ENCODE results near the gene FARS2. TPM values are rescaled to one million over a fixed set of nuclear protein-coding genes. Genes with fewer than 3 reads are reported as not detected.

FARS2 gene
- total and polyA plus RNA-seq, 5 donors from 2014 or later = 26.9 to 39.7 (median 34.9) TPM

- Mint-ChIP-seq H3K27me3 (no peaks in the 10 kb centered on the region), H3K27ac (peak overlapping the region in 1 of 3 donors; percentile 84), H3K4me3 (no peak overlapping the region), H3K36me3 (peaks cover 12% of the 10 kb centered on the region), H3K4me1 (peaks cover 0 to 5% (median 0%) of the 10 kb centered on the region in 4 donors), H3K9me3 (peaks cover 0 to 3% (median 0%) of the 10 kb centered on the region in 7 donors)
- DNase-seq = no peak
- ATAC-seq (ENCODE audit: low read depth in 2 of 2) = no peak
- Histone ChIP-seq H3K4me3 (ENCODE audit: low read depth, low read length) (no peak overlapping the region), H3K9me3 (ENCODE audit: control insufficient read depth in 2 of 2, low read length in 2 of 2) (no peaks in the 10 kb centered on the region), H3K27me3 (ENCODE audit: control insufficient read depth, insufficient read depth, low read length) (no peaks in the 10 kb centered on the region), H3K27ac (ENCODE audit: insufficient read depth, low read length, poor library complexity, severe bottlenecking) (no peak overlapping the region), H3K4me1 (ENCODE audit: control insufficient read depth, insufficient read depth, low read length, poor library complexity, severe bottlenecking) (no peaks in the 10 kb centered on the region), H3K36me3 (ENCODE audit: control insufficient read depth, insufficient read depth, low read length) (no peaks in the 10 kb centered on the region)
These were observed 344.6 kb downstream of the FARS2 start for GRCh38 chr6:5605937-5606336.

DNA sequence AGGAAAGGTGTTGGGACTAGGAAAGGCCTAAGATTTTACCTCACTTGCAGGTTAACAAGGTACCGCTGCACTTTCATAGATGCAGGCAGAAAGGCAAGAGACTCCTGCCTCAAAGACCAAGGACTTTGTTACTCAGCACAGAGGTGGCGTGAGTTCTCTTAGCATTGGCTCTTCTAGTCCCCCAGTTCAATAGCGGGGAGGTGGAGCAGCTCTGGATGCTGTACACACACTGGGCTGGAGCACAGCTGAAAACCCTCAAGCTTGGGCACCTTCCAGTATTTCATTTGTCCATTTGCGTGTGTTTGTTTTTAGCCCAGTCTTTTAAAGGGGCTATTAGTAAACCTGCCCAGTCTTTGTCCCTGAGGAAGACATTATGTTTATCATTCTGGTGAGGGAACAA, 345.2 kb downstream of the FARS2 start:
- no peak overlapping the region for H3K4me3 ChIP-seq (ENCODE audit: low read depth, low read length)
- peak overlapping the region in 1 of 3 donors; percentile 84 for H3K27ac Mint-ChIP-seq
- peaks cover 11% of the 10 kb centered on the region for H3K36me3 Mint-ChIP-seq
- peaks cover 0 to 3% (median 0%) of the 10 kb centered on the region in 7 donors for H3K9me3 Mint-ChIP-seq
- no peak overlapping the region for H3K4me3 Mint-ChIP-seq
- H3K27ac ChIP-seq (ENCODE audit: insufficient read depth, low read length, poor library complexity, severe bottlenecking) = no peak overlapping the region
- H3K27me3 Mint-ChIP-seq = no peaks in the 10 kb centered on the region
- H3K36me3 ChIP-seq (ENCODE audit: control insufficient read depth, insufficient read depth, low read length) = no peaks in the 10 kb centered on the region
- no peaks in the 10 kb centered on the region for H3K27me3 ChIP-seq (ENCODE audit: control insufficient read depth, insufficient read depth, low read length)
- no peak for DNase-seq
- H3K4me1 Mint-ChIP-seq = peaks cover 0 to 5% (median 0%) of the 10 kb centered on the region in 4 donors
- H3K4me1 ChIP-seq (ENCODE audit: control insufficient read depth, insufficient read depth, low read length, poor library complexity, severe bottlenecking) = no peaks in the 10 kb centered on the region
- no peaks in the 10 kb centered on the region for H3K9me3 ChIP-seq (ENCODE audit: control insufficient read depth in 2 of 2, low read length in 2 of 2)
- ATAC-seq (ENCODE audit: low read depth in 2 of 2) = no peak

- peaks cover 0 to 3% (median 0%) of the 10 kb centered on the region in 7 donors for H3K9me3 Mint-ChIP-seq
- Histone ChIP-seq H3K36me3 (ENCODE audit: control insufficient read depth, insufficient read depth, low read length) (no peaks in the 10 kb centered on the region), H3K4me3 (ENCODE audit: low read depth, low read length) (no peak overlapping the region), H3K27me3 (ENCODE audit: control insufficient read depth, insufficient read depth, low read length) (no peaks in the 10 kb centered on the region), H3K4me1 (ENCODE audit: control insufficient read depth, insufficient read depth, low read length, poor library complexity, severe bottlenecking) (no peaks in the 10 kb centered on the region), H3K9me3 (ENCODE audit: control insufficient read depth in 2 of 2, low read length in 2 of 2) (no peaks in the 10 kb centered on the region), H3K27ac (ENCODE audit: insufficient read depth, low read length, poor library complexity, severe bottlenecking) (no peak overlapping the region)
- H3K27me3 Mint-ChIP-seq = no peaks in the 10 kb centered on the region
- peaks cover 22% of the 10 kb centered on the region for H3K36me3 Mint-ChIP-seq
- no peak overlapping the region for H3K4me3 Mint-ChIP-seq
- DNase-seq = no peak
- peak overlapping the region in 1 of 3 donors; percentile 65 for H3K27ac Mint-ChIP-seq
- ATAC-seq (ENCODE audit: low read depth in 2 of 2) = no peak
- H3K4me1 Mint-ChIP-seq = peaks cover 0 to 7% (median 3%) of the 10 kb centered on the region in 4 donors
These were observed 349.3 kb downstream of the FARS2 start for GRCh38 chr6:5610640-5611039.

GRCh38 chr6:5617179-5617578, 355.9 kb downstream of the FARS2 start:
- no peak overlapping the region for H3K27ac ChIP-seq (ENCODE audit: insufficient read depth, low read length, poor library complexity, severe bottlenecking)
- ATAC-seq (ENCODE audit: low read depth in 2 of 2) (no peak), DNase-seq (no peak)
- H3K4me1 ChIP-seq (ENCODE audit: control insufficient read depth, insufficient read depth, low read length, poor library complexity, severe bottlenecking) = peaks cover 10% of the 10 kb centered on the region
- H3K9me3 ChIP-seq (ENCODE audit: control insufficient read depth in 2 of 2, low read length in 2 of 2) = no peaks in the 10 kb centered on the region
- Mint-ChIP-seq H3K9me3 (peaks cover 0 to 2% (median 0%) of the 10 kb centered on the region in 7 donors), H3K27me3 (no peaks in the 10 kb centered on the region), H3K27ac (peak overlapping the region in 1 of 3 donors; percentile 1), H3K4me3 (no peak overlapping the region), H3K36me3 (peaks cover 39% of the 10 kb centered on the region), H3K4me1 (peaks cover 16 to 29% (median 21%) of the 10 kb centered on the region in 4 donors)
- H3K36me3 ChIP-seq (ENCODE audit: control insufficient read depth, insufficient read depth, low read length) = peaks cover 3% of the 10 kb centered on the region
- no peak overlapping the region for H3K4me3 ChIP-seq (ENCODE audit: low read depth, low read length)
- no peaks in the 10 kb centered on the region for H3K27me3 ChIP-seq (ENCODE audit: control insufficient read depth, insufficient read depth, low read length)

- ATAC-seq (ENCODE audit: low read depth in 2 of 2) = peak; percentile 99
- H3K4me3 Mint-ChIP-seq = peak overlapping the region in 2 of 4 donors; percentile 22 to 64
- H3K4me3 ChIP-seq (ENCODE audit: low read depth, low read length) = peak overlapping the region; percentile 37
These were observed 357.9 kb downstream of the FARS2 start for GRCh38 chr6:5619249-5619648.

DNA sequence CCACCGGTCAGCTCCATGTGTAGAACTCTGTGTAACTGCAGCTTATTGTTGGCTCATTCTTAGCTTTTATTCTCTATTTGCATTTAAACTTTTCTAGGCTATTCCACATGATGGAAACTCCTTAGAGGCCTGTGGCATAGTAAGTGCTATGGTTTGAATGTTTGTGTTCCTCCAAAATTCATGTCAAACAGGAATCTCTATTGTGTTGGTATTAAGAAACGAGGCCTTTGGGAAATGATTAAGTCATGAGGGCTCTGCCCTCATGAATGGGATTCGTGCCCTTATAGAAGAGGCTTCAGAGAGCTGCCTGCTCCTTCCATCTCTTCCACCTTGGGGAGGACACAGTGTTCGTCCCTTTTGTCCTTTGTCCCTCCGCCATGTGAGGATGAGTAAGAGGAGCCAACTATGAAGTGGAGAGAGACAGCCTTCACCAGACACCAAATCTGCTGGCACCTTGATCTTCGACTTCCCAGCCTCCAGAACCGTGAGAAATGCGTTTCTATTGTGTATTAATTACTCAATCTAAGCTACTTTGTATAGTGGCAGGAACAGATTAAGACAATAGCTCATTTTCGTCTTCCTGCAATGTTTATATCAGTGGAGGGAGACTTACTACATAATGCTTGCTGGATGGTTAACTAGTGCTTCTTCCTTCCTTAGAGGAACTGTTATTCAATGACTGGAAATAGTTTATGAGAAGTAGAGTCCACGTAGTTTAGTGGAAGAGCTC, 361.1 kb downstream of the FARS2 start:
- Mint-ChIP-seq H3K4me1 (peaks cover 22 to 47% (median 35%) of the 10 kb centered on the region in 4 donors), H3K36me3 (peaks cover 17% of the 10 kb centered on the region), H3K27ac (peak overlapping the region in 1 of 3 donors; percentile 82), H3K27me3 (no peaks in the 10 kb centered on the region), H3K9me3 (peaks cover 0 to 2% (median 0%) of the 10 kb centered on the region in 7 donors), H3K4me3 (no peak overlapping the region)
- peaks cover 15% of the 10 kb centered on the region for H3K4me1 ChIP-seq (ENCODE audit: control insufficient read depth, insufficient read depth, low read length, poor library complexity, severe bottlenecking)
- H3K36me3 ChIP-seq (ENCODE audit: control insufficient read depth, insufficient read depth, low read length) = peaks cover 3% of the 10 kb centered on the region
- H3K27ac ChIP-seq (ENCODE audit: insufficient read depth, low read length, poor library complexity, severe bottlenecking) = no peak overlapping the region
- DNase-seq (no peak), ATAC-seq (ENCODE audit: low read depth in 2 of 2) (no peak)
- no peaks in the 10 kb centered on the region for H3K27me3 ChIP-seq (ENCODE audit: control insufficient read depth, insufficient read depth, low read length)
- H3K9me3 ChIP-seq (ENCODE audit: control insufficient read depth in 2 of 2, low read length in 2 of 2) = no peaks in the 10 kb centered on the region
- no peak overlapping the region for H3K4me3 ChIP-seq (ENCODE audit: low read depth, low read length)

More at GRCh38 chr6:5619249-5619648, 357.9 kb downstream of the FARS2 start:
- no peaks in the 10 kb centered on the region for H3K27me3 Mint-ChIP-seq
- Histone ChIP-seq H3K36me3 (ENCODE audit: control insufficient read depth, insufficient read depth, low read length) (peaks cover 3% of the 10 kb centered on the region), H3K27ac (ENCODE audit: insufficient read depth, low read length, poor library complexity, severe bottlenecking) (no peak overlapping the region), H3K9me3 (ENCODE audit: control insufficient read depth in 2 of 2, low read length in 2 of 2) (no peaks in the 10 kb centered on the region), H3K4me1 (ENCODE audit: control insufficient read depth, insufficient read depth, low read length, poor library complexity, severe bottlenecking) (peaks cover 10% of the 10 kb centered on the region), H3K27me3 (ENCODE audit: control insufficient read depth, insufficient read depth, low read length) (no peaks in the 10 kb centered on the region)
- peak overlapping the region; percentile 39 to 83 (median 52) for H3K27ac Mint-ChIP-seq
- DNase-seq = peak in 2 of 3 donors; percentile 32 to 81
- H3K36me3 Mint-ChIP-seq = peaks cover 39% of the 10 kb centered on the region
- H3K9me3 Mint-ChIP-seq = peaks cover 0 to 2% (median 0%) of the 10 kb centered on the region in 7 donors
- H3K4me1 Mint-ChIP-seq = peaks cover 16 to 29% (median 24%) of the 10 kb centered on the region in 4 donors

DNA sequence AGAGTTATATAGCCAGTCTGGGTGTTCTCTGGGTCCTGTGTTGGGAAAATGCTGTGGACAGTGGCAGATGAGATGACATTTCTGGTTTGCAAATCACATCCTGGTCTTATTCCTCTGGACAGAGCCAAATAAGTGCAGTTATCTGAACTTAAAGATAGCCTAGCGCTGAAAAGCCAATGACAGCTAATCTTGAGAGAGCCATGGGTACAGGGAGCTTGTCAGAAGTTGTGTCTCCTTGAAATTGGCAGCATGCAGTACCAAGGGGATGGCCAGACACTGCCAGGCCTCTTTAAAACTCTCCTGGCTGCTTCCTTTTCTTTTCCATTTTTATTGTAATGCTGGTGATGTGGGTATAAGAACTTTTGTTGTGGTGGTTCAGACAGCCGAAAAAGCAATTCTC, 362.5 kb downstream of the FARS2 start:
- Mint-ChIP-seq H3K36me3 (peaks cover 20% of the 10 kb centered on the region), H3K4me3 (no peak overlapping the region)
- peaks cover 21% of the 10 kb centered on the region for H3K4me1 ChIP-seq (ENCODE audit: control insufficient read depth, insufficient read depth, low read length, poor library complexity, severe bottlenecking)

More for the DNA sequence above, 362.5 kb downstream of the FARS2 start:
- Histone ChIP-seq H3K9me3 (ENCODE audit: control insufficient read depth in 2 of 2, low read length in 2 of 2) (no peaks in the 10 kb centered on the region), H3K27ac (ENCODE audit: insufficient read depth, low read length, poor library complexity, severe bottlenecking) (no peak overlapping the region), H3K36me3 (ENCODE audit: control insufficient read depth, insufficient read depth, low read length) (peaks cover 3% of the 10 kb centered on the region), H3K27me3 (ENCODE audit: control insufficient read depth, insufficient read depth, low read length) (no peaks in the 10 kb centered on the region), H3K4me3 (ENCODE audit: low read depth, low read length) (no peak overlapping the region)
- Mint-ChIP-seq H3K9me3 (peaks cover 0 to under 1% (median 0%) of the 10 kb centered on the region in 7 donors), H3K27me3 (no peaks in the 10 kb centered on the region), H3K4me1 (peaks cover 18 to 46% (median 38%) of the 10 kb centered on the region in 4 donors), H3K27ac (no peak overlapping the region)
- DNase-seq (no peak), ATAC-seq (ENCODE audit: low read depth in 2 of 2) (no peak)
